Testis (tissue), 3 donors: ENCODE measurements around the gene OCA2. TPM values are rescaled to one million over a fixed set of nuclear protein-coding genes. Genes with fewer than 3 reads are reported as not detected.

Source experiments
- DNase-seq: peaks from one replicate; pipeline ENCODE4 v3.0.0-alpha.2; 2019
- H3K27ac ChIP-seq, 2 donors: fragments of 200-600 bp; sonication (generic); one replicate each; pipeline ENCODE4 v1.5.1; 2019
- H3K27me3 ChIP-seq: fragments of 200-600 bp; sonication (generic); one replicate; pipeline ENCODE4 v1.5.1; 2019
- H3K36me3 ChIP-seq: fragments of 200-600 bp; sonication (generic); one replicate; pipeline ENCODE4 v1.5.1; 2017; ENCODE audit warnings: low read depth; ENCODE audit errors: missing control alignments
- H3K4me1 ChIP-seq: fragments of 200-600 bp; sonication (generic); one replicate; pipeline ENCODE4 v1.5.1; 2019
- H3K4me3 ChIP-seq, 2 donors: fragments of 200-600 bp; sonication (generic); one replicate each; pipeline ENCODE4 v1.5.1; 2017 to 2019
- H3K9me3 ChIP-seq: fragments of 200-600 bp; sonication (generic); one replicate; pipeline ENCODE4 v1.5.1; 2017
- POLR2A ChIP-seq: fragments of 450-650 bp; IDR thresholded peaks from one replicate; pipeline ENCODE4 v1.6.1; 2017; ENCODE audit warnings: antibody characterized with exemption, mild to moderate bottlenecking, moderate library complexity
- WGBS, 2 donors: methylation state at CpG; one replicate each; pipeline ENCODE4 v1.1.5; 2018; 5-methylcytosine and 5-hydroxymethylcytosine counted together
- intact Hi-C: fragments of 100-400 bp; cut with DNase I; formaldehyde crosslinking; loops from one replicate; pipeline ENCODE4 v1.15.1; 2023; ENCODE audit warnings: low total_unique reads
- polyA plus RNA-seq: library from polyadenylated mRNA; stranded (reverse); fragments of 350-450 nt; fragmentation: Illumina TruSeq; extraction: RNeasy Lipid Tissue Mini Kit (QIAGEN cat#74804); gene quantifications from one replicate; pipeline ENCODE4 v1.2.3, GENCODE V29; 2014; ENCODE audit warnings: low read depth, low replicate concordance; ENCODE audit not compliant: insufficient read depth
- total RNA-seq, 2 donors: library from RNA; depleted of rRNA; stranded (reverse); fragments of >200 nt; gene quantifications; one replicate each; pipeline ENCODE4 v1.2.3, GENCODE V29; 2016
- TF ChIP-seq, protein P1 (sequence below), 3 experiments: fragments of 450-650 bp in 2 of 3; fragments of 200-600 bp in 1 of 3; sonication (generic) in 1 of 3; IDR thresholded peaks; one replicate each; pipeline ENCODE4 v1.5.1; 2016 to 2019; ENCODE audit warnings: antibody characterized with exemption in 3 of 3, mild to moderate bottlenecking in 2 of 3, moderate library complexity in 1 of 3

The OCA2 gene
- total and polyA plus RNA-seq, 3 donors from 2014 or later = 2.6 to 7.2 (median 4.5) TPM

DNA sequence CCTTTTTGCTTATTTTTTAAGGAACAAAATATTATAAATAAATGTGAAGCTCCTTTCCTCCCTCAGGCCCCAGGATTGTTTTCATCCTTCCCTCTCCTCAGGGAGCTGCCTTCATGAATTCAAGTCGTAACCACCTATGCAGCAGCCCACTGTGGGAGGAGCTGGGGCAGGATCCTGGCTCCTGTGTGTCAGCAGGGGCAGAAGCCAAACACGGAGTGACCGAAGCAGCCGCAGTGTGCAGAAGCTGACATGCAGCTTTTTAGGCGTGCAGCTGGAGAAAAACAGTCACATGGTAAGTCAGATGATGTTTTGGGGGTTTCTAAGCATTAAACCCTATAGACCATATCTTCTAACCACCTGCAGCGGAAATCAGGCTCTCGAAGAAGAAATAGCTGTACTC, 231.3 kb downstream of the OCA2 start:
- no peak for TF ChIP-seq POLR2A
- TF ChIP-seq, protein P1, sequence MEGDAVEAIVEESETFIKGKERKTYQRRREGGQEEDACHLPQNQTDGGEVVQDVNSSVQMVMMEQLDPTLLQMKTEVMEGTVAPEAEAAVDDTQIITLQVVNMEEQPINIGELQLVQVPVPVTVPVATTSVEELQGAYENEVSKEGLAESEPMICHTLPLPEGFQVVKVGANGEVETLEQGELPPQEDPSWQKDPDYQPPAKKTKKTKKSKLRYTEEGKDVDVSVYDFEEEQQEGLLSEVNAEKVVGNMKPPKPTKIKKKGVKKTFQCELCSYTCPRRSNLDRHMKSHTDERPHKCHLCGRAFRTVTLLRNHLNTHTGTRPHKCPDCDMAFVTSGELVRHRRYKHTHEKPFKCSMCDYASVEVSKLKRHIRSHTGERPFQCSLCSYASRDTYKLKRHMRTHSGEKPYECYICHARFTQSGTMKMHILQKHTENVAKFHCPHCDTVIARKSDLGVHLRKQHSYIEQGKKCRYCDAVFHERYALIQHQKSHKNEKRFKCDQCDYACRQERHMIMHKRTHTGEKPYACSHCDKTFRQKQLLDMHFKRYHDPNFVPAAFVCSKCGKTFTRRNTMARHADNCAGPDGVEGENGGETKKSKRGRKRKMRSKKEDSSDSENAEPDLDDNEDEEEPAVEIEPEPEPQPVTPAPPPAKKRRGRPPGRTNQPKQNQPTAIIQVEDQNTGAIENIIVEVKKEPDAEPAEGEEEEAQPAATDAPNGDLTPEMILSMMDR (IDR thresholded peaks at IDR 0.05) = no peak
- Histone ChIP-seq H3K4me3 (no peak overlapping the region), H3K9me3 (no peaks in the 10 kb centered on the region), H3K27me3 (no peaks in the 10 kb centered on the region), H3K36me3 (no peaks in the 10 kb centered on the region), H3K27ac (no peak overlapping the region), H3K4me1 (no peaks in the 10 kb centered on the region)
- 70 to 76% methylated on average over 7 of the region's 7 CpGs for WGBS, 2 donors
- no peak for DNase-seq
- intact Hi-C loops = no loop called here

GRCh38 chr15:27866505-27867165, 232.5 kb downstream of the OCA2 start:
- no peaks in the 10 kb centered on the region for H3K36me3 ChIP-seq
- intact Hi-C loops = no loop called here
- no peak for TF ChIP-seq POLR2A
- TF ChIP-seq, protein P1 (IDR thresholded peaks at IDR 0.05) = no peak

GRCh38 chr15:27865926-27866325, 233.2 kb downstream of the OCA2 start:
- Histone ChIP-seq H3K36me3 (no peaks in the 10 kb centered on the region), H3K27me3 (no peaks in the 10 kb centered on the region), H3K9me3 (no peaks in the 10 kb centered on the region), H3K4me1 (no peaks in the 10 kb centered on the region), H3K4me3 (no peak overlapping the region), H3K27ac (no peak overlapping the region)
- DNase-seq = no peak
- intact Hi-C loops = no loop called here
- 82 to 95% methylated on average over 3 of the region's 3 CpGs for WGBS, 2 donors
- TF ChIP-seq, protein P1 (IDR thresholded peaks at IDR 0.05) = no peak
- TF ChIP-seq POLR2A = no peak

More at GRCh38 chr15:27866505-27867165, 232.5 kb downstream of the OCA2 start:
- no peak overlapping the region for H3K4me3 ChIP-seq
- 89 to 93% methylated on average over 8 to 10 of the region's 10 CpGs for WGBS, 2 donors
- DNase-seq = no peak
- H3K27ac ChIP-seq = no peak overlapping the region
- no peaks in the 10 kb centered on the region for H3K4me1 ChIP-seq
- H3K9me3 ChIP-seq = no peaks in the 10 kb centered on the region
- H3K27me3 ChIP-seq = no peaks in the 10 kb centered on the region

GRCh38 chr15:27865323-27865922, 233.7 kb downstream of the OCA2 start:
- H3K27me3 ChIP-seq = no peaks in the 10 kb centered on the region
- 89 to 93% methylated on average over 7 to 12 of the region's 12 CpGs for WGBS, 2 donors
- H3K36me3 ChIP-seq = no peaks in the 10 kb centered on the region
- TF ChIP-seq, protein P1 (IDR thresholded peaks at IDR 0.05) = no peak
- no peak for TF ChIP-seq POLR2A
- no peak overlapping the region for H3K27ac ChIP-seq
- H3K4me1 ChIP-seq = no peaks in the 10 kb centered on the region
- intact Hi-C loops = no loop called here
- no peak overlapping the region for H3K4me3 ChIP-seq
- H3K9me3 ChIP-seq = no peaks in the 10 kb centered on the region
- DNase-seq = no peak

DNA sequence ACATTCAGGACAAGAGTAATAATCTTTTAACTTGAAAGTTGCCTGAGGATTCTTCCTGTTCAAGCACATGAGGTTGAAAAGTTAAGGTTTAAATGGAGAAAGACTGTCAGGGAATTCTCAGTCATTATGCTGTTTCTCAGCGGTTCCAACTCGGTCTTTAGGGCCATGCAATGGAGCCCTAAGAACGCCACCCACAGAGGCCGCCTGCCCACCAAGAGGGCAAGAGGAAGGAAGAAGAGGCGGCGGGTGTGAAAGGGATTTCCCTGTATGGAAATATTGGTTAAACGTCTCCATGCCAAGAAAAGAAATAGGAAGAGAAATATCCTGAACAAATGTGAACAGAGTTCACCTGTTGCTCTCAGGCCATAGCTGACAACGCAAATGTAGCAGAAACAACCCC, 234.4 kb downstream of the OCA2 start:
- Histone ChIP-seq H3K4me3 (no peak overlapping the region), H3K27ac (no peak overlapping the region), H3K27me3 (no peaks in the 10 kb centered on the region), H3K9me3 (no peaks in the 10 kb centered on the region), H3K4me1 (no peaks in the 10 kb centered on the region), H3K36me3 (no peaks in the 10 kb centered on the region)
- intact Hi-C loops = no loop called here
- TF ChIP-seq, protein P1 (IDR thresholded peaks at IDR 0.05) = no peak
- 90 to 95% methylated on average over 8 of the region's 8 CpGs for WGBS, 2 donors
- no peak for DNase-seq
